Pancreas (tissue), 10 donors: ENCODE results near the gene TAF3. TPM values are rescaled to one million over a fixed set of nuclear protein-coding genes. Genes with fewer than 3 reads are reported as not detected.

ENCODE experiments used
- ATAC-seq, 4 donors: fragments of 200-7000 bp; cut with Tn5 transposase; one replicate each; pipeline versions ENCODE4 v1.8.0 to v1.9.1; 2020; ENCODE audit warnings: mild to moderate bottlenecking in 4 of 4, moderate library complexity in 4 of 4
- DNase-seq, 6 donors: peaks; one replicate each; pipeline ENCODE4 v3.0.0-alpha.2; 2020
- FAIRE-seq: peaks from 2 replicates; lab custom pipeline; 2012; peaks lifted over from hg19 to GRCh38; lab: Jason Lieb, UNC
- H3K27ac ChIP-seq, 4 donors: fragments of 200-600 bp; sonication (generic); 1 replicate in 3 of 4; 2 replicates in 1 of 4; pipeline versions ENCODE4 v1.5.0 to v1.8.0; 2020
- H3K27me3 ChIP-seq, 4 donors: fragments of 200-600 bp; one replicate each; pipeline ENCODE4 v1.8.0; 2021
- H3K36me3 ChIP-seq, 3 donors: fragments of 200-600 bp; sonication (generic) in 1 of 3; one replicate each; pipeline versions ENCODE4 v1.5.0 to v1.8.0; 2020 to 2021
- H3K4me1 ChIP-seq, 3 donors: fragments of 200-600 bp; one replicate each; pipeline ENCODE4 v1.8.0; 2021
- H3K4me3 ChIP-seq, 4 donors: fragments of 200-600 bp; sonication (generic) in 2 of 4; one replicate each; pipeline versions ENCODE4 v1.5.0 to v1.8.0; 2020 to 2021
- H3K9me3 ChIP-seq, 4 donors: fragments of 200-600 bp; one replicate each; pipeline ENCODE4 v1.8.0; 2021
- WGBS, 2 donors: extraction: QIAGEN DNeasy Blood & Tissue Kit; methylation state at CpG; one replicate each; pipeline ENCODE4 v1.1.7; 2013; 5-methylcytosine and 5-hydroxymethylcytosine counted together
- intact Hi-C, 3 donors: fragments of 100-400 bp; cut with DNase I; formaldehyde crosslinking; loops; one replicate each; pipeline versions ENCODE4 v1.11.1 to v1.14.2; 2022
- polyA plus RNA-seq, 2 donors: library from polyadenylated mRNA; stranded (reverse); fragments of 200-250 nt; gene quantifications; one replicate each; pipeline ENCODE4 v1.2.3, GENCODE V29; 2013
- total RNA-seq, 6 donors: library from RNA; stranded (reverse); fragmentation: NEBNext Ultra II Directional in 4 of 6; extraction: Animal tissue kit (Norgen Biotek cat#: 25700) in 4 of 6; gene quantifications; one replicate each; pipeline versions ENCODE4 v1.2.1 to v1.2.4, GENCODE V29; 2021 to 2023
- TF ChIP-seq, protein P1 (sequence below), 4 donors: fragments of 200-600 bp; sonication (generic) in 3 of 4; IDR thresholded peaks; one replicate each; pipeline versions ENCODE4 v1.5.0 to v1.8.0; 2021; ENCODE audit warnings: antibody characterized with exemption in 4 of 4
- donor health status: healthy with polysubstance abuse.
- donor health status: DM: no; HTN: no; CAD: no; lungs with moderate emphysema.
- donor health status: DM: no; HTN: no; CAD: no.
- donor health status: control.
- donor health status: control.
- donor health status: Bipolar disorder and iron deficiency.
- donor health status: DM: yes; HTN: yes; CAD: no.
- donor health status: DM: no; HTN: no; CAD: no.
- donor health status: DM: no; HTN: no; CAD: no.
- donor health status: DM: yes; HTN: yes; CAD: no.

Gene TAF3
- total and polyA plus RNA-seq, 8 donors, result 2.9 to 5.8 (median 4.0) TPM

GRCh38 chr10:8033812-8034465 is 215.6 kb downstream of the TAF3 start:
- no peak for DNase-seq
- FAIRE-seq, result no peak
- TF ChIP-seq, protein P1, sequence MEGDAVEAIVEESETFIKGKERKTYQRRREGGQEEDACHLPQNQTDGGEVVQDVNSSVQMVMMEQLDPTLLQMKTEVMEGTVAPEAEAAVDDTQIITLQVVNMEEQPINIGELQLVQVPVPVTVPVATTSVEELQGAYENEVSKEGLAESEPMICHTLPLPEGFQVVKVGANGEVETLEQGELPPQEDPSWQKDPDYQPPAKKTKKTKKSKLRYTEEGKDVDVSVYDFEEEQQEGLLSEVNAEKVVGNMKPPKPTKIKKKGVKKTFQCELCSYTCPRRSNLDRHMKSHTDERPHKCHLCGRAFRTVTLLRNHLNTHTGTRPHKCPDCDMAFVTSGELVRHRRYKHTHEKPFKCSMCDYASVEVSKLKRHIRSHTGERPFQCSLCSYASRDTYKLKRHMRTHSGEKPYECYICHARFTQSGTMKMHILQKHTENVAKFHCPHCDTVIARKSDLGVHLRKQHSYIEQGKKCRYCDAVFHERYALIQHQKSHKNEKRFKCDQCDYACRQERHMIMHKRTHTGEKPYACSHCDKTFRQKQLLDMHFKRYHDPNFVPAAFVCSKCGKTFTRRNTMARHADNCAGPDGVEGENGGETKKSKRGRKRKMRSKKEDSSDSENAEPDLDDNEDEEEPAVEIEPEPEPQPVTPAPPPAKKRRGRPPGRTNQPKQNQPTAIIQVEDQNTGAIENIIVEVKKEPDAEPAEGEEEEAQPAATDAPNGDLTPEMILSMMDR (IDR thresholded peaks at IDR 0.05), result no peak
- Histone ChIP-seq H3K36me3 (no peaks in the 10 kb centered on the region), H3K27me3 (peaks cover 0 to 48% (median 11%) of the 10 kb centered on the region in 4 donors), H3K4me3 (peak overlapping the region in 1 of 4 donors; percentile 27), H3K9me3 (no peaks in the 10 kb centered on the region), H3K27ac (no peak overlapping the region), H3K4me1 (peaks cover 0 to 3% (median 0%) of the 10 kb centered on the region in 3 donors)
- intact Hi-C loops, result no loop called here
- peak in 3 of 4 donors; percentile 22 to 51 (median 38) for ATAC-seq
- 7 to 10% methylated on average over 43 to 45 of the region's 45 CpGs for WGBS, 2 donors

DNA sequence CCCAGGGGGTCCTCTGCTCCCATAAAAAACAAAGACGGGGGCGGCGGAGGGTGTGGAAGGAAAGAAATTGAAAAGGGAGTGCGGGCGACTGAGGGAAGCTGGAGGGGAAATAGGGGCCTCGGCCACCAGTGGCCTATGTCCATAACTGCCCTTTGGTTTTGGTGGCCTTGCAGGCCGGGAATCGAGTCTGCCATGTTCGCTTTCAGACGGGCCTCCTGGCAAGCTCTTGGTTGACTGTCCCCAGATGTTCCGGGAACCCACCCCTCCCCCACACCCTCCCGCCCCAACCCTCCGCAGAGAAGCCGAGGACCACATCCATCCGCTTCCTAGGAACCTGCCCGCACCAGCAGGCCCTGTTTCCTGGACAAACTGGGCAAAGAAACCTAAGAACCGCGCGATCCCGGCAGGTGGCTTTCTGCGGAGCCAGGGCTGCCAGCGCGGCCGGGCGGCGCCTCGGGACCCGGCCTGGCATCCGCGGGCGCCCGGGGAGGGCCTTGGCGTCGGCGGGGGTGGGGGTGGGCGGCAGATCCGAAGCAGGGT is 216.2 kb downstream of the TAF3 start:
- intact Hi-C loops, result no loop called here
- ATAC-seq (peak; percentile 40 to 59 (median 50)), DNase-seq (peak in 1 of 6 donors; percentile 62), FAIRE-seq (no peak)
- TF ChIP-seq, protein P1 (IDR thresholded peaks at IDR 0.05), result no peak
- Histone ChIP-seq H3K36me3 (no peaks in the 10 kb centered on the region), H3K4me1 (peaks cover 0 to 3% (median 0%) of the 10 kb centered on the region in 3 donors), H3K27ac (no peak overlapping the region), H3K27me3 (peaks cover 0 to 54% (median 14%) of the 10 kb centered on the region in 4 donors), H3K4me3 (peak overlapping the region in 1 of 4 donors; percentile 27), H3K9me3 (no peaks in the 10 kb centered on the region)
- 3 to 4% methylated on average over 32 to 37 of the region's 37 CpGs for WGBS, 2 donors

GRCh38 chr10:8035006-8035640 is 216.8 kb downstream of the TAF3 start:
- no peak for ATAC-seq
- H3K27ac ChIP-seq, result no peak overlapping the region
- no peaks in the 10 kb centered on the region for H3K36me3 ChIP-seq
- peaks cover 0 to 3% (median 0%) of the 10 kb centered on the region in 3 donors for H3K4me1 ChIP-seq
- H3K27me3 ChIP-seq, result peaks cover 0 to 59% (median 15%) of the 10 kb centered on the region in 4 donors
- intact Hi-C loops, result no loop called here
- no peaks in the 10 kb centered on the region for H3K9me3 ChIP-seq
- FAIRE-seq, result no peak
- TF ChIP-seq, protein P1 (IDR thresholded peaks at IDR 0.05), result no peak
- DNase-seq, result no peak
- peak overlapping the region in 1 of 4 donors; percentile 27 for H3K4me3 ChIP-seq
- 7 to 10% methylated on average over 32 of the region's 32 CpGs for WGBS, 2 donors

GRCh38 chr10:8035641-8036470 is 217.6 kb downstream of the TAF3 start:
- no peak overlapping the region for H3K27ac ChIP-seq

More at GRCh38 chr10:8035641-8036470, 217.6 kb downstream of the TAF3 start:
- FAIRE-seq, result no peak
- Histone ChIP-seq H3K4me3 (no peak overlapping the region), H3K9me3 (no peaks in the 10 kb centered on the region), H3K4me1 (peaks cover 0 to 3% (median 0%) of the 10 kb centered on the region in 3 donors), H3K27me3 (peaks cover 0 to 66% (median 18%) of the 10 kb centered on the region in 4 donors), H3K36me3 (no peaks in the 10 kb centered on the region)
- no peak for ATAC-seq
- TF ChIP-seq, protein P1 (IDR thresholded peaks at IDR 0.05), result no peak
- intact Hi-C loops, result no loop called here
- no peak for DNase-seq
- WGBS, 2 donors, result 5 to 7% methylated on average over 40 to 47 of the region's 47 CpGs
